ENCODE measurements around the gene PHYHD1. TPM values are rescaled to one million over a fixed set of nuclear protein-coding genes. Genes with fewer than 3 reads are reported as not detected.

The PHYHD1 gene
- total and polyA plus RNA-seq, 2 of the 13 experiments (the other 11 are each of a cell fraction or from before 2014, with no cell fraction given): 10.6 to 25.3 TPM

- peak; percentile 87; the same call in 1 of the 2 replicates for TF ChIP-seq ZNF235 (CRISPR knock-in tag; IDR thresholded peaks at IDR 0.05; ENCODE audit: borderline replicate concordance)
- TF ChIP-seq, protein P1, sequence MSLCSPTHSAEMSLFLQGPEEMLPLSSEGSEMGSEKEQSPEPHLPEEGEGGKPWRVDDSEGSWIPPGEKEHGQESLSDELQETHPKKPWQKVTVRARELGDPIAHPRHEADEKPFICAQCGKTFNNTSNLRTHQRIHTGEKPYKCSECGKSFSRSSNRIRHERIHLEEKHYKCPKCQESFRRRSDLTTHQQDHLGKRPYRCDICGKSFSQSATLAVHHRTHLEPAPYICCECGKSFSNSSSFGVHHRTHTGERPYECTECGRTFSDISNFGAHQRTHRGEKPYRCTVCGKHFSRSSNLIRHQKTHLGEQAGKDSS (CRISPR knock-in tag; IDR thresholded peaks at IDR 0.05; ENCODE audit: borderline replicate concordance, low read depth): no peak
- TF ChIP-seq, protein P2, sequence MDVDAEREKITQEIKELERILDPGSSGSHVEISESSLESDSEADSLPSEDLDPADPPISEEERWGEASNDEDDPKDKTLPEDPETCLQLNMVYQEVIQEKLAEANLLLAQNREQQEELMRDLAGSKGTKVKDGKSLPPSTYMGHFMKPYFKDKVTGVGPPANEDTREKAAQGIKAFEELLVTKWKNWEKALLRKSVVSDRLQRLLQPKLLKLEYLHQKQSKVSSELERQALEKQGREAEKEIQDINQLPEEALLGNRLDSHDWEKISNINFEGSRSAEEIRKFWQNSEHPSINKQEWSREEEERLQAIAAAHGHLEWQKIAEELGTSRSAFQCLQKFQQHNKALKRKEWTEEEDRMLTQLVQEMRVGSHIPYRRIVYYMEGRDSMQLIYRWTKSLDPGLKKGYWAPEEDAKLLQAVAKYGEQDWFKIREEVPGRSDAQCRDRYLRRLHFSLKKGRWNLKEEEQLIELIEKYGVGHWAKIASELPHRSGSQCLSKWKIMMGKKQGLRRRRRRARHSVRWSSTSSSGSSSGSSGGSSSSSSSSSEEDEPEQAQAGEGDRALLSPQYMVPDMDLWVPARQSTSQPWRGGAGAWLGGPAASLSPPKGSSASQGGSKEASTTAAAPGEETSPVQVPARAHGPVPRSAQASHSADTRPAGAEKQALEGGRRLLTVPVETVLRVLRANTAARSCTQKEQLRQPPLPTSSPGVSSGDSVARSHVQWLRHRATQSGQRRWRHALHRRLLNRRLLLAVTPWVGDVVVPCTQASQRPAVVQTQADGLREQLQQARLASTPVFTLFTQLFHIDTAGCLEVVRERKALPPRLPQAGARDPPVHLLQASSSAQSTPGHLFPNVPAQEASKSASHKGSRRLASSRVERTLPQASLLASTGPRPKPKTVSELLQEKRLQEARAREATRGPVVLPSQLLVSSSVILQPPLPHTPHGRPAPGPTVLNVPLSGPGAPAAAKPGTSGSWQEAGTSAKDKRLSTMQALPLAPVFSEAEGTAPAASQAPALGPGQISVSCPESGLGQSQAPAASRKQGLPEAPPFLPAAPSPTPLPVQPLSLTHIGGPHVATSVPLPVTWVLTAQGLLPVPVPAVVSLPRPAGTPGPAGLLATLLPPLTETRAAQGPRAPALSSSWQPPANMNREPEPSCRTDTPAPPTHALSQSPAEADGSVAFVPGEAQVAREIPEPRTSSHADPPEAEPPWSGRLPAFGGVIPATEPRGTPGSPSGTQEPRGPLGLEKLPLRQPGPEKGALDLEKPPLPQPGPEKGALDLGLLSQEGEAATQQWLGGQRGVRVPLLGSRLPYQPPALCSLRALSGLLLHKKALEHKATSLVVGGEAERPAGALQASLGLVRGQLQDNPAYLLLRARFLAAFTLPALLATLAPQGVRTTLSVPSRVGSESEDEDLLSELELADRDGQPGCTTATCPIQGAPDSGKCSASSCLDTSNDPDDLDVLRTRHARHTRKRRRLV (CRISPR knock-in tag; IDR thresholded peaks at IDR 0.05): no peak
- TF ChIP-seq, protein P3, sequence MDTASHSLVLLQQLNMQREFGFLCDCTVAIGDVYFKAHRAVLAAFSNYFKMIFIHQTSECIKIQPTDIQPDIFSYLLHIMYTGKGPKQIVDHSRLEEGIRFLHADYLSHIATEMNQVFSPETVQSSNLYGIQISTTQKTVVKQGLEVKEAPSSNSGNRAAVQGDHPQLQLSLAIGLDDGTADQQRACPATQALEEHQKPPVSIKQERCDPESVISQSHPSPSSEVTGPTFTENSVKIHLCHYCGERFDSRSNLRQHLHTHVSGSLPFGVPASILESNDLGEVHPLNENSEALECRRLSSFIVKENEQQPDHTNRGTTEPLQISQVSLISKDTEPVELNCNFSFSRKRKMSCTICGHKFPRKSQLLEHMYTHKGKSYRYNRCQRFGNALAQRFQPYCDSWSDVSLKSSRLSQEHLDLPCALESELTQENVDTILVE (CRISPR knock-in tag; IDR thresholded peaks at IDR 0.05): no peak
- TF ChIP-seq BORCS8-MEF2B (CRISPR knock-in tag; IDR thresholded peaks at IDR 0.05): no peak; the same call in 1 of the 2 replicates
- no peak for TF ChIP-seq ZNF512B (CRISPR knock-in tag; IDR thresholded peaks at IDR 0.05; ENCODE audit: borderline replicate concordance)
- no peak for TF ChIP-seq BRF2 (CRISPR knock-in tag; IDR thresholded peaks at IDR 0.05)
- TF ChIP-seq ZNF737 (CRISPR knock-in tag; IDR thresholded peaks at IDR 0.05; ENCODE audit: borderline replicate concordance): no peak
- TF ChIP-seq FOXK2 (IDR thresholded peaks at IDR 0.05): no peak
- no peak for TF ChIP-seq TBX3 (IDR thresholded peaks at IDR 0.05; ENCODE audit: borderline replicate concordance)
- no peak for TF ChIP-seq ZNF468 (CRISPR knock-in tag; IDR thresholded peaks at IDR 0.05)
- no peak for TF ChIP-seq ZNF672 (CRISPR knock-in tag; IDR thresholded peaks at IDR 0.05)
- no peak for TF ChIP-seq HMGA1 (CRISPR knock-in tag; conservative IDR thresholded peaks at IDR 0.05)
- no peak for TF ChIP-seq CHD2 (IDR thresholded peaks at IDR 0.05; ENCODE audit: low read depth, low read length)
- no peak for TF ChIP-seq NR3C1 (CRISPR knock-in tag; IDR thresholded peaks at IDR 0.05)
These were observed 26.4 kb downstream of the PHYHD1 start (continued) for GRCh38 chr9:128947277-128947526.
